GM12891 (cell line): Measurements from ENCODE around the gene RAB11FIP4.

ENCODE experiments used
- PAX5 ChIP-seq: IDR thresholded peaks from 2 replicates; pipeline ENCODE4 v1.6.1; 2011; ENCODE audit warnings: low read length, moderate library complexity, mild to moderate bottlenecking; ENCODE audit not compliant: insufficient read depth, severe bottlenecking
- POLR2A ChIP-seq: IDR thresholded peaks from 2 replicates; pipeline ENCODE4 v1.6.1; 2011; ENCODE audit warnings: low read depth, low read length, control low read depth
- POLR2AphosphoS5 ChIP-seq: IDR thresholded peaks from 2 replicates; pipeline ENCODE4 v1.6.1; 2011; ENCODE audit warnings: low read depth, low read length, control low read depth
- POU2F2 ChIP-seq: IDR thresholded peaks from 2 replicates; pipeline ENCODE4 v1.6.1; 2011; ENCODE audit warnings: low read depth, mild to moderate bottlenecking, control low read depth, low read length, moderate library complexity
- SPI1 ChIP-seq: IDR thresholded peaks from 2 replicates; pipeline ENCODE4 v1.6.1; 2011; ENCODE audit warnings: low read depth, low read length, control low read depth
- TAF1 ChIP-seq: IDR thresholded peaks from 2 replicates; pipeline ENCODE4 v1.6.1; 2011; ENCODE audit warnings: low read depth, low read length, control low read depth

DNA sequence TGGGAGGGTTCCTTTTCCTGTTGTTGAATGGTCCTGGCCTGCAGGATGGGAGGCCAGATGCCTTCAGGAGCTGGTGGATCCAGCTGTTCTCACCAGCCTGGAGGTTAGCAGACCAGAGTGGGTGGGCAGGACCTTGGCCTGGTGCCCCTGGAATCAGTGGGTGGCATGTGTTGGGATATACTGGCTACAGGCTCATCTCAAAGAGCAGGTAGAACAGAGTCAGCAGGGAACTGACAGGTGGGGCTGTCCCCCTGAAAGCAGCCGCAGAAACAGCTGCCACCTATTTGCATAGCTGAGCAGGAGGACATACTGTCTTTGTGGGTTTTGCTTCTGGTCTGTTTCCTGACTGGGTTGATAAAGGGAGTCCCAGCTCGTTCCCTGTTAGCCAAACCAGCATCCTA is 144.1 kb downstream of the RAB11FIP4 start:
- TF ChIP-seq POLR2A (no peak), POLR2AphosphoS5 (no peak), TAF1 (no peak), SPI1 (peak; percentile 20; the same call in 1 of the 2 replicates), POU2F2 (peak; percentile 100), PAX5 (no peak)
